Natural killer cell (primary cell): ENCODE results near the gene PCIF1. TPM values are rescaled to one million over a fixed set of nuclear protein-coding genes. Genes with fewer than 3 reads are reported as not detected.
A peak's percentile ranks its signal among the peaks of the same experiment; 100 is the strongest.

Source experiments
- ATAC-seq, 3 donors: fragments of 150-1000 bp in 2 of 3; fragments of 200-7000 bp in 1 of 3; cut with Tn5 transposase; 1 replicate in 1 of 3; 2 replicates in 2 of 3; pipeline ENCODE4 v1.10.0; 2021; ENCODE audit warnings: mild to moderate bottlenecking in 2 of 3, moderate library complexity in 2 of 3
- DNase-seq, 2 donors: peaks; one replicate each; pipeline versions ENCODE4 v3.0.0 to v3.0.0-alpha.2; 2013 to 2021; ENCODE audit warnings: mixed read lengths in 1 of 2
- H3K27ac ChIP-seq: one replicate; pipeline ENCODE4 v1.5.1; 2013; ENCODE audit warnings: mild to moderate bottlenecking, low read length
- H3K27me3 ChIP-seq: one replicate; pipeline ENCODE4 v1.6.1; 2013; ENCODE audit warnings: low read length; ENCODE audit not compliant: control insufficient read depth, insufficient read depth
- H3K36me3 ChIP-seq: one replicate; pipeline ENCODE4 v1.6.1; 2013; ENCODE audit warnings: low read length; ENCODE audit not compliant: control insufficient read depth, insufficient read depth
- H3K4me1 ChIP-seq: one replicate; pipeline ENCODE4 v1.6.1; 2013; ENCODE audit warnings: low read length; ENCODE audit not compliant: control insufficient read depth, insufficient read depth
- H3K4me3 ChIP-seq: one replicate; pipeline ENCODE4 v1.5.1; 2013; ENCODE audit warnings: low read length
- H3K9me3 ChIP-seq: one replicate; pipeline ENCODE4 v1.6.1; 2013; ENCODE audit warnings: low read length; ENCODE audit not compliant: control insufficient read depth, insufficient read depth
- H3K27ac Mint-ChIP-seq, 2 donors: one replicate each; pipeline ENCODE4 v1.8.0; 2022; ENCODE audit warnings: mild to moderate bottlenecking in 2 of 2, mixed read lengths in 2 of 2, moderate library complexity in 1 of 2
- H3K27me3 Mint-ChIP-seq, 2 donors: one replicate each; pipeline ENCODE4 v1.8.0; 2022; ENCODE audit warnings: low read depth in 2 of 2, mixed read lengths in 2 of 2
- H3K36me3 Mint-ChIP-seq: one replicate; pipeline ENCODE4 v1.8.0; 2022; ENCODE audit warnings: mixed read lengths
- H3K4me1 Mint-ChIP-seq, 2 donors: one replicate each; pipeline ENCODE4 v1.8.0; 2022; ENCODE audit warnings: mixed read lengths in 2 of 2
- H3K4me3 Mint-ChIP-seq: one replicate; pipeline ENCODE4 v1.8.0; 2022; ENCODE audit warnings: mild to moderate bottlenecking, moderate library complexity, mixed read lengths
- H3K9me3 Mint-ChIP-seq, 2 donors: one replicate each; pipeline ENCODE4 v1.8.0; 2022; ENCODE audit warnings: mixed read lengths in 2 of 2
- WGBS: methylation state at CpG from one replicate; pipeline ENCODE4 v1.1.7; 2013; ENCODE audit warnings: missing lambda C conversion rate; ENCODE audit not compliant: insufficient coverage; 5-methylcytosine and 5-hydroxymethylcytosine counted together
- intact Hi-C: fragments of 100-400 bp; cut with micrococcal nuclease; formaldehyde crosslinking; loops from one replicate; pipeline ENCODE4 v1.14.2; 2022
- total RNA-seq, 4 donors: library from RNA; stranded (reverse); fragments of 120-200 nt in 1 of 4; gene quantifications; one replicate each; pipeline versions ENCODE4 v1.2.3 to v1.2.4, GENCODE V29; 2013 to 2022
- TF ChIP-seq, protein P1 (sequence below): fragments of 200-600 bp; IDR thresholded peaks from one replicate; pipeline ENCODE4 v1.8.0; 2022; ENCODE audit warnings: antibody characterized with exemption

PCIF1 gene
- total RNA-seq, 3 donors from 2014 or later (not counting 1 experiment from before 2014, with no cell fraction given), result 72.0 to 85.1 (median 73.3) TPM

- peaks cover 36% of the 10 kb centered on the region for H3K4me1 ChIP-seq
- no peaks in the 10 kb centered on the region for H3K27me3 ChIP-seq
- ATAC-seq, result peak; percentile 81 to 92 (median 81)
- H3K36me3 ChIP-seq, result peaks cover 28% of the 10 kb centered on the region
- TF ChIP-seq, protein P1, sequence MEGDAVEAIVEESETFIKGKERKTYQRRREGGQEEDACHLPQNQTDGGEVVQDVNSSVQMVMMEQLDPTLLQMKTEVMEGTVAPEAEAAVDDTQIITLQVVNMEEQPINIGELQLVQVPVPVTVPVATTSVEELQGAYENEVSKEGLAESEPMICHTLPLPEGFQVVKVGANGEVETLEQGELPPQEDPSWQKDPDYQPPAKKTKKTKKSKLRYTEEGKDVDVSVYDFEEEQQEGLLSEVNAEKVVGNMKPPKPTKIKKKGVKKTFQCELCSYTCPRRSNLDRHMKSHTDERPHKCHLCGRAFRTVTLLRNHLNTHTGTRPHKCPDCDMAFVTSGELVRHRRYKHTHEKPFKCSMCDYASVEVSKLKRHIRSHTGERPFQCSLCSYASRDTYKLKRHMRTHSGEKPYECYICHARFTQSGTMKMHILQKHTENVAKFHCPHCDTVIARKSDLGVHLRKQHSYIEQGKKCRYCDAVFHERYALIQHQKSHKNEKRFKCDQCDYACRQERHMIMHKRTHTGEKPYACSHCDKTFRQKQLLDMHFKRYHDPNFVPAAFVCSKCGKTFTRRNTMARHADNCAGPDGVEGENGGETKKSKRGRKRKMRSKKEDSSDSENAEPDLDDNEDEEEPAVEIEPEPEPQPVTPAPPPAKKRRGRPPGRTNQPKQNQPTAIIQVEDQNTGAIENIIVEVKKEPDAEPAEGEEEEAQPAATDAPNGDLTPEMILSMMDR, result no peak
- Mint-ChIP-seq H3K9me3 (peaks cover 0 to 2% of the 10 kb centered on the region in 2 donors), H3K4me1 (peaks cover 28 to 29% of the 10 kb centered on the region in 2 donors), H3K4me3 (peak within 1 kb of the TSS; percentile 97), H3K36me3 (no peaks in the 10 kb centered on the region), H3K27me3 (no peaks in the 10 kb centered on the region), H3K27ac (peak within 1 kb of the TSS; percentile 97 to 99)
- peak within 1 kb of the TSS; percentile 95 for H3K4me3 ChIP-seq
- intact Hi-C loops, result loop anchor here (1.0 to 5.0 kb wide), 6 partner anchors 26 to 160 kb away; partner anchors contain the start of genes ACOT8, UBE2C and ZSWIM3
- H3K9me3 ChIP-seq, result no peaks in the 10 kb centered on the region
- H3K27ac ChIP-seq, result peak within 1 kb of the TSS; percentile 96
- DNase-seq, result peak; percentile 97 to 98
- WGBS, result under 1% methylated on average over 72 of the region's 72 CpGs
Observed at GRCh38 chr20:45971675-45972499, 37.4 kb downstream of the PCIF1 start, which contains the start of gene ZNF335. ZNF335 (minus strand) TSS chr20:45972203; CDS start chr20:45971410, 793 bp downstream.

GRCh38 chr20:45972500-45973183 is 38.2 kb downstream of the PCIF1 start:
- ATAC-seq, result no peak
- TF ChIP-seq, protein P1, result no peak
- H3K27me3 ChIP-seq, result no peaks in the 10 kb centered on the region
- Mint-ChIP-seq H3K9me3 (peaks cover 0 to 2% of the 10 kb centered on the region in 2 donors), H3K27ac (peak overlapping the region; percentile 97 to 99), H3K4me1 (peaks cover 28 to 29% of the 10 kb centered on the region in 2 donors), H3K4me3 (peak overlapping the region; percentile 97), H3K36me3 (no peaks in the 10 kb centered on the region), H3K27me3 (no peaks in the 10 kb centered on the region)
- peaks cover 20% of the 10 kb centered on the region for H3K36me3 ChIP-seq
- peak overlapping the region; percentile 96 for H3K27ac ChIP-seq
- no peaks in the 10 kb centered on the region for H3K9me3 ChIP-seq
- DNase-seq, result no peak
- intact Hi-C loops, result loop anchor here (1.0 to 5.0 kb wide), 3 partner anchors 26 to 160 kb away; partner anchors contain the start of gene UBE2C
- WGBS, result 23% methylated on average over 20 of the region's 29 CpGs
- H3K4me3 ChIP-seq, result peak overlapping the region; percentile 95
- H3K4me1 ChIP-seq, result peaks cover 36% of the 10 kb centered on the region

- no peaks in the 10 kb centered on the region for H3K27me3 ChIP-seq
- TF ChIP-seq, protein P1, result no peak
- no peak overlapping the region for H3K27ac ChIP-seq
- peaks cover 0 to 2% of the 10 kb centered on the region in 2 donors for H3K27me3 Mint-ChIP-seq
- no peaks in the 10 kb centered on the region for H3K36me3 ChIP-seq
- intact Hi-C loops, result loop anchor here (5.0 kb wide), 2 partner anchors 37 to 163 kb away; partner anchors contain the start of gene UBE2C
- no peak overlapping the region for H3K27ac Mint-ChIP-seq
- H3K9me3 ChIP-seq, result no peaks in the 10 kb centered on the region
- H3K4me3 ChIP-seq, result no peak overlapping the region
- no peak for ATAC-seq
- WGBS, result 70% methylated on average over 4 of the region's 7 CpGs
- no peak for DNase-seq
- H3K36me3 Mint-ChIP-seq, result no peaks in the 10 kb centered on the region
- peaks cover 18 to 19% of the 10 kb centered on the region in 2 donors for H3K4me1 Mint-ChIP-seq
- H3K9me3 Mint-ChIP-seq, result peaks cover 0 to 2% of the 10 kb centered on the region in 2 donors
- H3K4me1 ChIP-seq, result peaks cover 17% of the 10 kb centered on the region
- no peak overlapping the region for H3K4me3 Mint-ChIP-seq
Observed at GRCh38 chr20:45974896-45975565, 40.5 kb downstream of the PCIF1 start.
